ENCODE results near the gene ZNF761. TPM values are rescaled to one million over a fixed set of nuclear protein-coding genes. Genes with fewer than 3 reads are reported as not detected.
A peak's percentile ranks its signal among the peaks of the same experiment; 100 is the strongest.
"Not testable (repeated sequence)": the region's sequence is repeated elsewhere in the genome, so short reads cannot be mapped to it uniquely, and the experiment has no call there.

ZNF761 gene
- total RNA-seq, 2 experiments from 2014 or later = 14.0 to 14.1 TPM

DNA sequence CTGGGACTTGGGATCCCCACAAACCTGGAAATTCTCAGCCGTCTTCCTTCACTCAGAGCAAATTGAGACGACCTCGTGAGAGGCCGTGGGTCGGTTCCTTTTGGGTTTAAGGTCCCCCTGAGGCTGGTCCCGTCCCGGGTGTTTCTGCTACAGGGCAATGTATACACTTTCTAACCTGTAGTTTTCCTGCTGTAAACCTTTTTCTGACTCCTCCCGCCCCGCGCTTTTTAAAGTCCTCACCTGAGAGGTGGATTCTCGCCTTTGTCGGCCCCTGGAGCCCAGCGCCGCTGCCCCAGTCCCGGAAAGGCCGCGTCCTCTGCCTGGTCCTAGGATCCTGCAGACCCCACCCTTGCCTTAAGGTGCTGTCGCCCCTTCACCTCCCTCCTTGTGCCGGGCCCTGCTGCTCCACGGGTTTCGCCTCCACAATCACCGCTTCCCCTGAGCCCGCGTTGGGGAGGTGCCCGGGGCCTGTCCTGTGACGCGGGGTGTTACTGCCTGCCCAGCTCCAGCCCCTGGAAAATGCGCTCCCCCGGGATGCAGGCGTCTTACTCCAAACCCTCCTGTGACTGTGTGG, 391 bp downstream of the ZNF761 start:
- Mint-ChIP-seq H3K4me1 (ENCODE audit: low read depth) (peaks cover 38% of the 10 kb centered on the region), H3K27ac (peak overlapping the region; percentile 91), H3K36me3 (ENCODE audit: low read depth) (peaks cover 46% of the 10 kb centered on the region), H3K4me3 (peak overlapping the region; percentile 96), H3K27me3 (peaks cover 2% of the 10 kb centered on the region), H3K9me3 (peaks cover 6% of the 10 kb centered on the region)
- CTCF ChIA-PET = interaction anchor here (1.9 kb wide), 1 partner anchor 361 kb away, joined by 4 read pairs; no protein-coding TSS in a partner anchor
- intact Hi-C loops (cut with micrococcal nuclease) = no loop called here
- peak; percentile 11 for ATAC-seq
- TF ChIP-seq, protein P1, sequence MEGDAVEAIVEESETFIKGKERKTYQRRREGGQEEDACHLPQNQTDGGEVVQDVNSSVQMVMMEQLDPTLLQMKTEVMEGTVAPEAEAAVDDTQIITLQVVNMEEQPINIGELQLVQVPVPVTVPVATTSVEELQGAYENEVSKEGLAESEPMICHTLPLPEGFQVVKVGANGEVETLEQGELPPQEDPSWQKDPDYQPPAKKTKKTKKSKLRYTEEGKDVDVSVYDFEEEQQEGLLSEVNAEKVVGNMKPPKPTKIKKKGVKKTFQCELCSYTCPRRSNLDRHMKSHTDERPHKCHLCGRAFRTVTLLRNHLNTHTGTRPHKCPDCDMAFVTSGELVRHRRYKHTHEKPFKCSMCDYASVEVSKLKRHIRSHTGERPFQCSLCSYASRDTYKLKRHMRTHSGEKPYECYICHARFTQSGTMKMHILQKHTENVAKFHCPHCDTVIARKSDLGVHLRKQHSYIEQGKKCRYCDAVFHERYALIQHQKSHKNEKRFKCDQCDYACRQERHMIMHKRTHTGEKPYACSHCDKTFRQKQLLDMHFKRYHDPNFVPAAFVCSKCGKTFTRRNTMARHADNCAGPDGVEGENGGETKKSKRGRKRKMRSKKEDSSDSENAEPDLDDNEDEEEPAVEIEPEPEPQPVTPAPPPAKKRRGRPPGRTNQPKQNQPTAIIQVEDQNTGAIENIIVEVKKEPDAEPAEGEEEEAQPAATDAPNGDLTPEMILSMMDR (IDR thresholded peaks at IDR 0.05) = no peak
- POLR2A ChIA-PET = interaction anchor here (0.6 to 1.1 kb wide), 2 partner anchors 66 to 121 kb away, joined by 3 read pairs; partner anchors contain the start of gene ZNF525
- DNase-seq = peak; percentile 31

DNA sequence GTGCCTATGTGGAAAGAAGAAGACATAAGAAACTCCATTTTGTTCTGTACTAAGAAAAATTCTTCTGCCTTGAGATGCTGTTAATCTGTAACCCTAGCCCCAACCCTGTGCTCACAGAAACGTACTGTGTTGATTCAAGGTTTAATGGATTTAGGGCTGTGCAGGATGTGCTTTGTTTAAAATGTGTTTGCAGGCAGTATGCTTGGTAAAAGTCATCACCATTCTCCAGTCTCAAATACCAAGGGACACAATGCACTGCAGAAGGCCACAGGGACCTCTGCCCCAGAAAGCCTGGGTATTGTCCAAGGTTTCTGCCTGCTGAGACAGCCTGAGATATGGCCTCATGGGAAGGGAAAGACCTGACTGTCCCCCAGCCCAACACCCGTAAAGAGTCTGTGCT, 12.0 kb downstream of the ZNF761 start:
- CTCF ChIA-PET; DNase-seq; H3K27me3 Mint-ChIP-seq; intact Hi-C loops (cut with micrococcal nuclease); H3K4me1 Mint-ChIP-seq (ENCODE audit: low read depth); POLR2A ChIA-PET; H3K4me3 Mint-ChIP-seq; ATAC-seq; H3K27ac Mint-ChIP-seq: not testable (repeated sequence)
- peaks cover 94% of the 10 kb centered on the region for H3K36me3 Mint-ChIP-seq (ENCODE audit: low read depth)
- peaks cover 52% of the 10 kb centered on the region for H3K9me3 Mint-ChIP-seq

DNA sequence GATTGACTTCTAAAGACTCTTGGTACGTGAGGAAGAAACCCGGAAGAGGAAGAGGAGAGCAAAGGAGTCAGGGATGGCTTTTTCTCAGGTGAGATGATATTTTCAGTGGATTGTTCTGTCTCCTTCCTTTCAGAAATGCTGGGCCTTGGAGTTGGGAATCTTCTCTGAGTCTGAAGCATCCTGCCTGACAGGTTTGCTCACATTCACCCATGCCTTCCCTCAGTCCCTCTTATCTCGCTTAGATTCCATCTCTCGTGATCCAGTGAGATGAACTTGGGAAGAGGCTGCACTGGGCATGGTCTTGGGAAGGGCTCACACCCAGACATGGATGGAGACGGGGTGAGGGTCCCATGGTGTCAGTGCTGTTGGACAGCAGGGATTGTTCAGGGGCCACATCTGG, 15.4 kb downstream of the ZNF761 start:
- H3K4me3 Mint-ChIP-seq; H3K27me3 Mint-ChIP-seq; POLR2A ChIA-PET; intact Hi-C loops (cut with micrococcal nuclease); H3K4me1 Mint-ChIP-seq (ENCODE audit: low read depth); H3K27ac Mint-ChIP-seq; DNase-seq; ATAC-seq: not testable (repeated sequence)
- Mint-ChIP-seq H3K36me3 (ENCODE audit: low read depth) (peaks cover 94% of the 10 kb centered on the region), H3K9me3 (peaks cover 55% of the 10 kb centered on the region)
- CTCF ChIA-PET = interaction anchor here (1.2 kb wide), 1 partner anchor 22 kb away, joined by 3 read pairs; no protein-coding TSS in a partner anchor

DNA sequence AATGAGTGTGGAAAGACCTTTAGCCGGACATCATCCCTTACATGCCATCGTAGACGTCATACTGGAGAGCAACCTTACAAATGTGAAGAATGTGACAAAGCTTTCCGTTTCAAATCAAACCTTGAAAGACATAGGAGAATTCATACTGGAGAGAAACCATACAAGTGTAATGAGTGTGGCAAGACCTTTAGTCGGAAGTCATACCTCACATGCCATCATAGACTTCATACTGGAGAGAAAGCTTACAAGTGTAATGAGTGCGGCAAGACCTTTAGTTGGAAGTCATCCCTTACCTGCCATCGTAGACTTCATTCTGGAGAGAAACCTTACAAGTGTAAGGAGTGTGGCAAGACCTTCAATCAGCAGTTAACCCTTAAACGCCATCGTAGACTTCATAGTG, 24.0 kb downstream of the ZNF761 start:
- peaks cover 80% of the 10 kb centered on the region for H3K36me3 Mint-ChIP-seq (ENCODE audit: low read depth)
- no peak overlapping the region for H3K27ac Mint-ChIP-seq
- no peaks in the 10 kb centered on the region for H3K27me3 Mint-ChIP-seq
- H3K4me3 Mint-ChIP-seq = no peak overlapping the region
- peaks cover 69% of the 10 kb centered on the region for H3K9me3 Mint-ChIP-seq
- no peak for DNase-seq
- no peak for ATAC-seq
- ChIA-PET POLR2A (no interaction called here), CTCF (no interaction called here)
- TF ChIP-seq, protein P1 (IDR thresholded peaks at IDR 0.05) = no peak
- H3K4me1 Mint-ChIP-seq (ENCODE audit: low read depth) = no peaks in the 10 kb centered on the region
- intact Hi-C loops (cut with micrococcal nuclease) = no loop called here

DNA sequence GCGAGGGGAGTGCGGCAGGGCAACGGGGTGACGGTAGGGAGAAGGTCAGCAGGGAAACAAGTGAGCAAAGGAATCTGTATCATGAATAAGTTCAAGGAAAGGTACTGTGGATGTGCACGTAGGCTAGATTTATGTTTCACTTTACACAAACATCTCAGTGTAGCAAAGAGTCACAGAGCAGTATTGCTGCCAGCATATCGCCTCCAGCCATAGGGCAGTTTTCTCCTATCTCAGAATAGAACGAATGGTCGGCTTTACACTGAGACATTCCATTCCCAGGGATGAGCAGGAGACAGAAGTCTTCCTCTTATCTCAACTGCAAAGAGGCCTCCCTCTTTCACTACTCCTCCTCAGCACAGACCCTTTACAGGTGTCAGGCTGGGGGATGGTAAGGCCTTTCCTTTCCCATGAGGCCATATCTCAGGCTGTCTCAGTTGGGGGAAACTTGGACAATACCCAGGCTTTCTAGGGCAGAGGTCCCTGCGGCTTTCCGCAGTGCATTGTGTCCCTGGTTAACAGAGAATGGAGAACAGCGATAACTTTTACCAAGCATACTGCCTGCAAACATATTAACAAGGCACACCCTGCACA, 28.4 kb downstream of the ZNF761 start:
- H3K36me3 Mint-ChIP-seq (ENCODE audit: low read depth) = peaks cover 56% of the 10 kb centered on the region
- H3K27ac Mint-ChIP-seq; H3K4me3 Mint-ChIP-seq; DNase-seq; ATAC-seq; H3K4me1 Mint-ChIP-seq (ENCODE audit: low read depth); intact Hi-C loops (cut with micrococcal nuclease); CTCF ChIA-PET: not testable (repeated sequence)
- POLR2A ChIA-PET = interaction anchor here (0.6 kb wide), 1 partner anchor 76 kb away, joined by 3 read pairs; no protein-coding TSS in a partner anchor
- H3K27me3 Mint-ChIP-seq = peaks cover 19% of the 10 kb centered on the region
- H3K9me3 Mint-ChIP-seq = peaks cover 59% of the 10 kb centered on the region

DNA sequence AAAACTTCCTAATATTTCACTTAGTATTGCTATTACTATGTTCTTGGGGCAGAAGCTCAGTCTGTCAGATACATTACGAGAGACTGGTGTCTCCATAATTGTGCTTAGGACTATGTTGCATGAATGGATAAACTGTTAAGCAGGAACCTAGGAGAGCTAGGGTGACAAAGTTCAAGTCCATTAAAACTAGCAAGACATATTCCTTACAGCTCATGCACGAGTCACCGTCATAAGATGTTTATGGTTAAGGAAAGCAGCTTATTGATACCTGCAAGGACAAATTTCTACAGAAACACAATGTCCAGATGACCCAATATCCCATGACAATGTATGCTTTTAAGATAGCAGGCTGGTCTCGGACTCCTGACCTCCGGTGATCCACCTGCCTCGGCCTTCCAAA, 30.1 kb downstream of the ZNF761 start:
- no peak for ATAC-seq
- Mint-ChIP-seq H3K27ac (no peak overlapping the region), H3K4me3 (no peak overlapping the region), H3K27me3 (peaks cover 21% of the 10 kb centered on the region), H3K4me1 (ENCODE audit: low read depth) (peaks cover 3% of the 10 kb centered on the region), H3K36me3 (ENCODE audit: low read depth) (peaks cover 40% of the 10 kb centered on the region), H3K9me3 (peaks cover 47% of the 10 kb centered on the region)
- POLR2A ChIA-PET = no interaction called here
- DNase-seq = no peak
- CTCF ChIA-PET = no interaction called here
- intact Hi-C loops (cut with micrococcal nuclease) = no loop called here
- TF ChIP-seq, protein P1 (IDR thresholded peaks at IDR 0.05) = no peak
